WTC11 (cell line): ENCODE measurements around the gene TPK1. TPM values are rescaled to one million over a fixed set of nuclear protein-coding genes. Genes with fewer than 3 reads are reported as not detected.
A peak's percentile ranks its signal among the peaks of the same experiment; 100 is the strongest.

Experiments
- ATAC-seq: fragments of 200-7000 bp; cut with Tn5 transposase; 2 replicates; pipeline ENCODE4 v1.10.0; 2021; ENCODE audit warnings: mild to moderate bottlenecking, moderate library complexity
- CTCF ChIA-PET: fragments of 300-600 bp; sonication (Branson Sonifier 250); formaldehyde crosslinking; loops from one replicate; lab custom pipeline; 2021; ENCODE audit warnings: antibody characterized with exemption; lab: Charles Lee
- POLR2A ChIA-PET: fragments of 350-600 bp; sonication (Branson Sonifier 250); formaldehyde crosslinking; loops from one replicate; lab custom pipeline; 2021; ENCODE audit warnings: antibody characterized with exemption; lab: Charles Lee
- DNase-seq: peaks from one replicate; pipeline ENCODE4 v3.0.0; 2021; ENCODE audit warnings: low spot score
- H3K27ac Mint-ChIP-seq: 2 replicates; pipeline ENCODE4 v1.8.0; 2021; ENCODE audit warnings: mixed read lengths
- H3K27me3 Mint-ChIP-seq: 2 replicates; pipeline ENCODE4 v1.8.0; 2021; ENCODE audit warnings: low read depth, mild to moderate bottlenecking, moderate library complexity, mixed read lengths
- H3K36me3 Mint-ChIP-seq: 2 replicates; pipeline ENCODE4 v1.8.0; 2021; ENCODE audit warnings: mixed read lengths
- H3K4me1 Mint-ChIP-seq: 2 replicates; pipeline ENCODE4 v1.8.0; 2022; ENCODE audit warnings: mixed read lengths
- H3K4me3 Mint-ChIP-seq: 2 replicates; pipeline ENCODE4 v1.8.0; 2021; ENCODE audit warnings: mild to moderate bottlenecking, moderate library complexity, mixed read lengths
- H3K9me3 Mint-ChIP-seq: 2 replicates; pipeline ENCODE4 v1.8.0; 2021; ENCODE audit warnings: mixed read lengths
- AR ChIP-seq: fragments of 250-450 bp; sonication (Bioruptor Pico); IDR thresholded peaks from 2 replicates; pipeline ENCODE4 v1.9.0; 2021; ENCODE audit warnings: mild to moderate bottlenecking
- ARID4B ChIP-seq: sonication (generic); formaldehyde crosslinking; IDR thresholded peaks from 2 replicates; pipeline ENCODE4 v1.8.0; 2023; ENCODE audit warnings: missing genetic modification reagents, mild to moderate bottlenecking, borderline replicate concordance
- ATF3 ChIP-seq: sonication (generic); formaldehyde crosslinking; conservative IDR thresholded peaks from 2 replicates; pipeline ENCODE4 v1.8.1; 2022; ENCODE audit warnings: mild to moderate bottlenecking, missing genetic modification reagents
- CDX4 ChIP-seq: fragments of 250-450 bp; sonication (Bioruptor Pico); IDR thresholded peaks from 2 replicates; pipeline ENCODE4 v1.9.0; 2021; ENCODE audit warnings: moderate library complexity, mild to moderate bottlenecking, inconsistent platforms, borderline replicate concordance
- CREB1 ChIP-seq: sonication (generic); formaldehyde crosslinking; IDR thresholded peaks from 2 replicates; pipeline ENCODE4 v1.8.0; 2023; ENCODE audit warnings: mild to moderate bottlenecking, missing genetic modification reagents
- EMX1 ChIP-seq: fragments of 250-450 bp; sonication (Bioruptor Pico); IDR thresholded peaks from 2 replicates; pipeline ENCODE4 v1.8.0; 2021; ENCODE audit warnings: mild to moderate bottlenecking
- ESRRA ChIP-seq: sonication (generic); formaldehyde crosslinking; IDR thresholded peaks from 2 replicates; pipeline ENCODE4 v1.8.1; 2022; ENCODE audit warnings: mild to moderate bottlenecking, missing genetic modification reagents, borderline replicate concordance
- GRHL2 ChIP-seq: fragments of 250-450 bp; sonication (Bioruptor Pico); IDR thresholded peaks from 2 replicates; pipeline ENCODE4 v1.8.0; 2022; ENCODE audit warnings: mild to moderate bottlenecking, moderate library complexity; ENCODE audit not compliant: insufficient replicate concordance, severe bottlenecking
- HMGA2 ChIP-seq: fragments of 250-450 bp; sonication (Bioruptor Pico); IDR thresholded peaks from 2 replicates; pipeline ENCODE4 v1.4.0; 2021; ENCODE audit warnings: mild to moderate bottlenecking, moderate library complexity
- IRF1 ChIP-seq: sonication (generic); formaldehyde crosslinking; IDR thresholded peaks from 2 replicates; pipeline ENCODE4 v1.8.0; 2023; ENCODE audit warnings: missing genetic modification reagents
- IRF2 ChIP-seq: sonication (generic); formaldehyde crosslinking; IDR thresholded peaks from 2 replicates; pipeline ENCODE4 v1.8.0; 2022; ENCODE audit warnings: low read depth, missing genetic modification reagents, borderline replicate concordance
- JAZF1 ChIP-seq: fragments of 250-450 bp; sonication (Bioruptor Pico); IDR thresholded peaks from 2 replicates; pipeline ENCODE4 v1.9.0; 2021; ENCODE audit warnings: moderate library complexity, mild to moderate bottlenecking, inconsistent platforms
- NR1H2 ChIP-seq: sonication (generic); formaldehyde crosslinking; IDR thresholded peaks from 2 replicates; pipeline ENCODE4 v1.9.0; 2021; ENCODE audit warnings: mild to moderate bottlenecking, moderate library complexity, missing genetic modification reagents
- SMAD4 ChIP-seq: sonication (generic); formaldehyde crosslinking; IDR thresholded peaks from 2 replicates; pipeline ENCODE4 v1.8.0; 2022; ENCODE audit warnings: mild to moderate bottlenecking, missing genetic modification reagents
- SOX15 ChIP-seq: fragments of 250-450 bp; sonication (Bioruptor Pico); IDR thresholded peaks from 2 replicates; pipeline ENCODE4 v1.9.0; 2021; ENCODE audit warnings: mild to moderate bottlenecking
- SP1 ChIP-seq: sonication (generic); formaldehyde crosslinking; conservative IDR thresholded peaks from 2 replicates; pipeline ENCODE4 v1.8.1; 2022; ENCODE audit warnings: missing genetic modification reagents
- STAT6 ChIP-seq: sonication (generic); formaldehyde crosslinking; conservative IDR thresholded peaks from 2 replicates; pipeline ENCODE4 v1.8.1; 2023; ENCODE audit warnings: mild to moderate bottlenecking, low read depth, missing genetic modification reagents, moderate library complexity
- TCF7 ChIP-seq: sonication (generic); formaldehyde crosslinking; IDR thresholded peaks from 2 replicates; pipeline ENCODE4 v1.8.0; 2022; ENCODE audit warnings: mild to moderate bottlenecking, low read depth, missing genetic modification reagents, moderate library complexity
- TP53 ChIP-seq: sonication (generic); formaldehyde crosslinking; IDR thresholded peaks from 2 replicates; pipeline ENCODE4 v1.8.1; 2023; ENCODE audit warnings: mild to moderate bottlenecking, missing genetic modification reagents
- USF2 ChIP-seq: sonication (generic); formaldehyde crosslinking; IDR thresholded peaks from 2 replicates; pipeline ENCODE4 v1.8.1; 2023; ENCODE audit warnings: mild to moderate bottlenecking, missing genetic modification reagents, moderate library complexity
- ZNF121 ChIP-seq: sonication (generic); formaldehyde crosslinking; IDR thresholded peaks from 2 replicates; pipeline ENCODE4 v1.8.0; 2023; ENCODE audit warnings: missing genetic modification reagents
- ZNF396 ChIP-seq: fragments of 250-450 bp; sonication (Bioruptor Pico); IDR thresholded peaks from 2 replicates; pipeline ENCODE4 v1.8.0; 2021; ENCODE audit warnings: mild to moderate bottlenecking, moderate library complexity, borderline replicate concordance
- ZNF423 ChIP-seq: fragments of 250-450 bp; sonication (Bioruptor Pico); IDR thresholded peaks from 2 replicates; pipeline ENCODE4 v2.1.2; 2022; ENCODE audit warnings: mild to moderate bottlenecking, moderate library complexity
- total RNA-seq: library from RNA; stranded (reverse); gene quantifications from 3 replicates; pipeline ENCODE4 v1.2.3, GENCODE V29; 2021

The TPK1 gene
- total RNA-seq, 1 experiment from 2014 or later, result 2.7 TPM

- TF ChIP-seq AR (CRISPR knock-in tag), result no peak
- no peak for TF ChIP-seq ESRRA (CRISPR knock-in tag)
- no peak for TF ChIP-seq IRF1 (CRISPR knock-in tag)
- TF ChIP-seq TCF7, result no peak
- no peak for TF ChIP-seq STAT6
- TF ChIP-seq TP53, result no peak
- TF ChIP-seq SP1 (CRISPR knock-in tag), result no peak
- no peak for TF ChIP-seq SMAD4
- no peak for TF ChIP-seq JAZF1
- TF ChIP-seq EMX1 (CRISPR knock-in tag), result no peak
- no peak for TF ChIP-seq SOX15 (CRISPR knock-in tag)
- no peak for TF ChIP-seq ARID4B
- no peak for TF ChIP-seq CDX4 (CRISPR knock-in tag)
- TF ChIP-seq, all 79 proteins: peak for 0
Observed at GRCh38 chr7:144672869-144673268, 163.0 kb downstream of the TPK1 start (continued).

GRCh38 chr7:144671429-144671828, 164.4 kb downstream of the TPK1 start:
- Mint-ChIP-seq H3K27me3 (no peaks in the 10 kb centered on the region), H3K9me3 (no peaks in the 10 kb centered on the region), H3K4me3 (no peak overlapping the region), H3K27ac (no peak overlapping the region), H3K36me3 (no peaks in the 10 kb centered on the region), H3K4me1 (peaks cover 30% of the 10 kb centered on the region)
- DNase-seq (no peak), ATAC-seq (peak; percentile 80)
- ChIA-PET CTCF (interaction anchor here (1.2 kb wide), 1 partner anchor 30 kb away, joined by 3 read pairs; no protein-coding TSS in a partner anchor), POLR2A (interaction anchor here (0.7 kb wide), 1 partner anchor 551 kb away, joined by 3 read pairs; no protein-coding TSS in a partner anchor)
- TF ChIP-seq USF2 (CRISPR knock-in tag), result no peak
- no peak for TF ChIP-seq IRF2 (CRISPR knock-in tag)
- no peak for TF ChIP-seq HMGA2 (CRISPR knock-in tag)
- no peak for TF ChIP-seq GRHL2 (CRISPR knock-in tag)
- no peak for TF ChIP-seq SOX15 (CRISPR knock-in tag)
- no peak for TF ChIP-seq CREB1 (CRISPR knock-in tag)
- TF ChIP-seq ZNF396 (CRISPR knock-in tag), result no peak
- TF ChIP-seq ZNF121 (CRISPR knock-in tag), result no peak
- no peak for TF ChIP-seq NR1H2 (CRISPR knock-in tag)
- TF ChIP-seq ZNF423 (CRISPR knock-in tag), result no peak
- no peak for TF ChIP-seq STAT6
- TF ChIP-seq ATF3 (CRISPR knock-in tag), result no peak
